Peyer's patch (tissue), 4 donors: Measurements from ENCODE around the gene CHRNE.
"Not testable (repeated sequence)": the region's sequence is repeated elsewhere in the genome, so short reads cannot be mapped to it uniquely, and the experiment has no call there.

Source experiments
- POLR2A ChIP-seq, 2 donors: fragments of 450-650 bp; IDR thresholded peaks; one replicate each; pipeline ENCODE4 v1.5.1; 2017; ENCODE audit warnings: antibody characterized with exemption in 2 of 2, mild to moderate bottlenecking in 2 of 2, moderate library complexity in 2 of 2
- TF ChIP-seq, protein P1 (sequence below), 6 experiments: fragments of 450-650 bp in 4 of 6; fragments of 200-600 bp in 2 of 6; sonication (generic) in 1 of 6; IDR thresholded peaks; one replicate each; pipeline ENCODE4 v1.5.1; 2017 to 2019; ENCODE audit warnings: antibody characterized with exemption in 6 of 6, mild to moderate bottlenecking in 3 of 6, moderate library complexity in 1 of 6

DNA sequence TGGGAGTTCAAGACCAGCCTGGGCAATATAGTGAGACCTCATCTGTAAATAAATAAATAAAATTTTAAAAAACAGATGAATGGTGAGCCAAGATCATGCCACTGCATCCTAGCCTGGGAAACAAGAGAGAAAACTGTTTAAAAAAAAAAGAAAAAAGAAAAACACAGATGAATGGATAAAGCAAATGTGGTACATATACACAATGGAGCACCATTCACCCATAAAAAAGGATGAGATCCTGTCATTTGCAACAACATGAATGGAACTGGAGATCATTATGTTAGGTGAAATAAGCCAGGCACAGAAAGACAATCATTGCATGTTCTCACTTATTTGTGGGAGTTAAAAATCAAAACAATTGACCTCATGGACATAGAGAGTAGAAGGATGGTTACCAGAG, 3.7 kb upstream of the CHRNE start:
- TF ChIP-seq POLR2A (IDR thresholded peaks at IDR 0.05) = not testable (repeated sequence)
- TF ChIP-seq, protein P1, sequence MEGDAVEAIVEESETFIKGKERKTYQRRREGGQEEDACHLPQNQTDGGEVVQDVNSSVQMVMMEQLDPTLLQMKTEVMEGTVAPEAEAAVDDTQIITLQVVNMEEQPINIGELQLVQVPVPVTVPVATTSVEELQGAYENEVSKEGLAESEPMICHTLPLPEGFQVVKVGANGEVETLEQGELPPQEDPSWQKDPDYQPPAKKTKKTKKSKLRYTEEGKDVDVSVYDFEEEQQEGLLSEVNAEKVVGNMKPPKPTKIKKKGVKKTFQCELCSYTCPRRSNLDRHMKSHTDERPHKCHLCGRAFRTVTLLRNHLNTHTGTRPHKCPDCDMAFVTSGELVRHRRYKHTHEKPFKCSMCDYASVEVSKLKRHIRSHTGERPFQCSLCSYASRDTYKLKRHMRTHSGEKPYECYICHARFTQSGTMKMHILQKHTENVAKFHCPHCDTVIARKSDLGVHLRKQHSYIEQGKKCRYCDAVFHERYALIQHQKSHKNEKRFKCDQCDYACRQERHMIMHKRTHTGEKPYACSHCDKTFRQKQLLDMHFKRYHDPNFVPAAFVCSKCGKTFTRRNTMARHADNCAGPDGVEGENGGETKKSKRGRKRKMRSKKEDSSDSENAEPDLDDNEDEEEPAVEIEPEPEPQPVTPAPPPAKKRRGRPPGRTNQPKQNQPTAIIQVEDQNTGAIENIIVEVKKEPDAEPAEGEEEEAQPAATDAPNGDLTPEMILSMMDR (IDR thresholded peaks at IDR 0.05) = not testable (repeated sequence)
